AG04449 (cell line): ENCODE results near the gene CNPY3.

ENCODE experiments used
- CTCF ChIA-PET: fragments of 350-600 bp; formaldehyde crosslinking; extraction: SDS; loops from one replicate; lab custom pipeline; 2021; ENCODE audit warnings: antibody characterized with exemption; lab: Yijun Ruan, JAX
- POLR2A ChIA-PET: fragments of 400-600, 350-600 bp; formaldehyde crosslinking; extraction: SDS; loops from one replicate; lab custom pipeline; 2020; ENCODE audit warnings: antibody characterized with exemption, inconsistent platforms; lab: Yijun Ruan, JAX
- DNase-seq: peaks from one replicate; pipeline ENCODE4 v3.0.0-alpha.2; 2010; ENCODE audit warnings: low read depth, low spot score
- H3K4me3 ChIP-seq: 2 replicates; pipeline ENCODE4 v1.5.1; 2011; ENCODE audit warnings: low read depth, mild to moderate bottlenecking, control low read depth, low read length
- CTCF ChIP-seq: IDR thresholded peaks from one replicate; pipeline ENCODE4 v1.5.1; 2011; ENCODE audit warnings: mild to moderate bottlenecking, moderate library complexity, low read length, control low read depth, inconsistent platforms; ENCODE audit not compliant: insufficient read depth; ENCODE audit errors: missing control alignments

The CNPY3 gene

GRCh38 chr6:42904467-42904866, 24.8 kb upstream of the CNPY3 start:
- ChIA-PET CTCF (no interaction called here), POLR2A (no interaction called here)
- no peak overlapping the region for H3K4me3 ChIP-seq
- TF ChIP-seq CTCF, result no peak
- no peak for DNase-seq

- ChIA-PET POLR2A (no interaction called here), CTCF (interaction anchor here (1.7 to 2.0 kb wide), 2 partner anchors 8 to 17 kb away, joined by 5 to 9 read pairs; a partner anchor contains a TSS)
- TF ChIP-seq CTCF, result no peak
- DNase-seq, result no peak
- no peak overlapping the region for H3K4me3 ChIP-seq
Measured at GRCh38 chr6:42907336-42907735, 21.9 kb upstream of the CNPY3 start.

- DNase-seq, result no peak
- no peak for TF ChIP-seq CTCF
- H3K4me3 ChIP-seq, result no peak overlapping the region
- CTCF ChIA-PET, result interaction anchor here (1.6 to 3.6 kb wide), 2 partner anchors 8 to 10 kb away, joined by 3 to 20 read pairs; no protein-coding TSS in a partner anchor
- POLR2A ChIA-PET, result no interaction called here
Measured at GRCh38 chr6:42909835-42910234, 19.4 kb upstream of the CNPY3 start.

- CTCF ChIA-PET, result interaction anchor here (0.7 to 3.6 kb wide), 5 partner anchors 8 to 596 kb away, joined by 3 to 20 read pairs (median 3); no protein-coding TSS in a partner anchor
- peak overlapping the region; percentile 15; the same call in 1 of the 2 replicates for H3K4me3 ChIP-seq
- POLR2A ChIA-PET, result no interaction called here
- no peak for DNase-seq
- TF ChIP-seq CTCF, result no peak
Measured at GRCh38 chr6:42911171-42912021, 17.9 kb upstream of the CNPY3 start.

- no peak for DNase-seq
- TF ChIP-seq CTCF, result no peak
- POLR2A ChIA-PET, result interaction anchor here (0.6 kb wide), 1 partner anchor 446 kb away, joined by 3 read pairs; no protein-coding TSS in a partner anchor
- CTCF ChIA-PET, result interaction anchor here (0.6 to 2.4 kb wide), 5 partner anchors 8 to 229 kb away, joined by 3 to 23 read pairs (median 3); no protein-coding TSS in a partner anchor
- no peak overlapping the region for H3K4me3 ChIP-seq
Measured at GRCh38 chr6:42914546-42914945, 14.7 kb upstream of the CNPY3 start.

GRCh38 chr6:42915732-42916131, 13.5 kb upstream of the CNPY3 start, which contains the start of gene PTCRA:
Gene PTCRA (plus strand): TSS chr6:42916053. CDS start chr6:42916070, 17 bp downstream.
- CTCF ChIA-PET, result interaction anchor here (2.4 kb wide), 1 partner anchor 15 kb away, joined by 23 read pairs; no protein-coding TSS in a partner anchor
- H3K4me3 ChIP-seq, result no peak within 1 kb of the TSS
- DNase-seq, result no peak
- no peak for TF ChIP-seq CTCF
- POLR2A ChIA-PET, result no interaction called here
